GM19324 (cell line): ENCODE results near the gene RNF2.

ENCODE experiments used
- ATAC-seq: cut with Tn5 transposase; IDR thresholded peaks from one replicate; pipeline ENCODE4 v1.9.1; 2021; ENCODE audit warnings: mild to moderate bottlenecking, moderate library complexity; ENCODE audit not compliant: unreplicated experiment, low FRiP score

RNF2 gene

DNA sequence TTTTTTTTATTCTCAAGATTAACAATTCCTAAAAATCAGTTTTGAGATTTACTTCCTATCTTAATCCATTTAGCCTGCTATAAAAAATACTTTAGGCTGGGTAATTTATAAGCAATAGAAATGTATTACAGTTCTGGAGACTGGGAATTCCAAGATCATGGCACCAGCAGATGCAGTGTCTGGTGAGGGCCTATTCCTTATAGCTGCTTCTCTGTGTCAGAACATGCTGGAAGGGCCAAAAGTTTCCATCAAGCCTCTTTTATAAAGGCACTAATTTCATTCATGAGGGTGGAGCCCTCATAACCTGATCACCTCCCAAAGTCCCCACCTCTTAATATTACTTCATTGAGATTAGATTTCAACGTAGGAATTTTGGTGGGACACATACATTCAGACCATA lies 41.7 kb downstream of the RNF2 start:
- ATAC-seq, result no peak

DNA sequence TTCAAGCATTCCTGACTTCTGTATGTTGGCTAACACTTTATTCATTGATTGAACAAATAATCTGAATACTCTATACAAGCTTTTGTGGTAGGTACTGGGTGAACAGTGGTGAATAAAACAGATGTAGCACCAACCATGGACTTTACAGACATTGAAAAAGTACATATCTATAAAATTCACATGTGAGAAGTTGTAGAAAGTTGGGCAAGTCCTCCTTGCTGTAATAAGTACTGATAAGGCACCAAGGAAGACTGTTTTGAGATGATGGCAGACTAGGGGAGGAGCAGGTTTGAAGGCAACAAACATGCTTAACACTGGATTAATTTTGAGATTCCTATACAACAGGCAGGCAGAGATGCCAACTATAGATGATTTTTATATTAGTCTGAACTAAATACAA lies 42.4 kb downstream of the RNF2 start:
- ATAC-seq, result no peak

DNA sequence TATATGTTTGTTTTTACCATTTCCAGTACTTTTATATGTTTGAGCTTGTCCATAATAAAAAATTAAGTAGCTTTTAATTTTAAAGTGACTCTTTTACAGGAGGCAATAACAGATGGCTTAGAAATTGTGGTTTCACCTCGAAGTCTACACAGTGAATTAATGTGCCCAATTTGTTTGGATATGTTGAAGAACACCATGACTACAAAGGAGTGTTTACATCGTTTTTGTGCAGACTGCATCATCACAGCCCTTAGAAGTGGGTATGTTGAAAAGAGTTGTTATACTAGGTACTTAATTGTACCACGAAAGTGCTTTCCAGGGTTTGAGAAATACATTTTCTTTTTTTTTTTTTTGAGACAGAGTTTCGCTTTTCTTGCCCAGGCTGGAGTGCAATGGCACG lies 46.1 kb downstream of the RNF2 start:
- ATAC-seq, result no peak

DNA sequence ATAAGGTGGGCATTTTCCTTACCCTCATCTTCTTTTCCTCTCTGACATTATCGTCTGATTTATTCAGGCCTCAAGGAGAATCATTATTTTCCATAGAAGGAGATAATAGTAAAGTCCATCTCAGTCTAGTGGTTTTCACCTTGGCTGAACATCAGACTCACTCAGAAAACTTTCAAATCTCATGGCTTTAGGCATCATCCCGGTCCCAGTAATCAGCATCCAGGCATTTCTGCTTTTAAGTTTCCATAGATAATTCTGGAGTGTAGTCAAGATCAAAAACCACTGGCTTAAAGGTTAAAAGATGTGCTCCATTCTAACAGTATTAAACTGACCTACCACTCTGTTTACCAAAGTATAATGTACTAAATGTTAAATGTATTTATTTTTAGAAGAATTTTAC lies 49.4 kb downstream of the RNF2 start:
- ATAC-seq, result no peak

DNA sequence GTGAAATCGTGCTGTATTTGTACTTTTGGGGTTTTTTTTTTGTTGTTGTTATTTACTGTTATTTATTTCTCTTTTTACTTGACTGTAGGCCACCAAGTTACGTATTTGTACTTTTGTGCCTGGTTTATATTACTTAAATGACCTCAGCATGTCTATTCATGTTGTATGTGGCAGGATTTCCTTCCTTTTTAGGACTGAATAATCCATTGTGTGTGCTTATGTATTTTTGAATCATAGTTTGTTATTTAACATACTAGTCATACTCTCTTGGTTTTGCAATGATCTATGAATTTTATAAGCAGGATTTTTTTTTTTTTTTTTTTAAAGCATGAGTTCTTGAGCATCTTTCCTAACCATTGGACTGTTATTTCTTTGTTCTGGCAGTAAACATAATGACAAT lies 51.2 kb downstream of the RNF2 start:
- no peak for ATAC-seq

DNA sequence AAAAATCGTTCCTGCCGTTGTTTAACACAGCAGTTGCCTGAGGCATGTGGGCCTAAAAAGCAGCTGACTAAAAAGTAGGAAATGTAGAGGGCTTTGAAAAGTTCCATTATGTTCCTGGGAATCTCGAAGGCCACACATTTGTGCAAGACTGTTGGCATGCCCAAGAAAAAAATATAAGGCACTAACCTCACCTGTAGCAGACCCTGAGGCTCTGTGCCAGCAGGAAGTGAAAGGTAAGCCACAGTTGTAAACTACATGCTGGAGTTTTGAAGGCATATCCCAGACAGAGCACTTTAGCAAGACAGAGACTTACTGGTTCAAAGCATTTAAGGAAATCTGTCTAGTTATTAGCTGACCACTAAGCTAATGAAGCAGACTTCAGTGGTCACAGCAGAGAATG lies 58.7 kb downstream of the RNF2 start:
- no peak for ATAC-seq

DNA sequence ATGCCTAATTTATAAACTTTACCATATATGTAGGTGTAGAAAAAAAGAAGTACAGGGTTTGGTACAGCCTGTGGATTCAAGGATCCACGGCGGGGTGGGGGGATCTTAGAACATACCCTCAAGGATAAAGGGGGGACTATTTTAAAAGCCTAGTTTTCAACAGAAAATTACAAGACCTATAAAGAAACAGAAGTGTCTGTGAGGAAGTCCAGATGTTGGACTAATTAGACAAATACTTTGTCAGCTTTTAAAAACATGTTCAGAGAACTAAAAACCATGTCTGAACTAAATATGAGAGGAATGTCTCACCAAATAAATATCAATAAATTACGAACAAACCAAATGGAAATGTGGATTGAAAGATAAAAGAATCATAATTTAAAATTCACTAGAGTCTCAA lies 59.8 kb downstream of the RNF2 start:
- no peak for ATAC-seq

DNA sequence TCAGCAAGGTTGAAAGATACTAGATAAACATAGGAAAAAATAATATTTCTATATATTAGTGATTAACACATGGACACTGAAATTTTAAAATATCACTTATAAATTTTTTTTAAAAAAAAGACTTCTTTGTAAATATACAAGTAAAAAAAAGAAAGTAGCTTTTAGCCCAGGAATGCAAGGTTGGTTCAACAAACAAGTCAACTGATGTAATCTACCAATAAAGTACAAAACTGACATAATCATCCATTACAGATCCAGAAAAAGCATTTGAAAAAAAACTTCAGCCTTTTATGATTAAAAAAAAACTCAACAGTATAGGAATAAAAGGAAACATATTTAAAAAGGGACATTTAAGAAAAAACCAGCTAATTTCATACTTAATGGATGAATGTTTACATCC lies 63.0 kb downstream of the RNF2 start:
- ATAC-seq, result no peak

DNA sequence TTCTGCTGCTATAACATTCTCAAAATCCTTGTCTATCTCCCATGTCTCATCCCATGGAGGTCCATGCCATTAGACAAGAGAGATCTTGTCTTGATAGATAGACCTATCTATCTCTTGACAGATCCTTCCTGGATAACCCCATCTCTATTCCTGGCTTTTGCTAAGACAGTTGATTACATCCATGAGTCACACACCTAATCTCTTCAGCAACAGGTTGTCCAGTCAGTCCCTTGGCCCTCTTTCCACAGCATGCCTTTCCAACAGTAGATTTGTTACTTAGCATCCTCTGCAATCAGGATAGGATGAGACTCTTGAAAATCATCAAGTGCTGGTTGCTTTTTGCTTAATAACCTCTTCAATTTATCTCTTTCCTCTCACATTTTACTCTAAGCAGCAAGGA lies 64.8 kb downstream of the RNF2 start:
- ATAC-seq, result no peak

DNA sequence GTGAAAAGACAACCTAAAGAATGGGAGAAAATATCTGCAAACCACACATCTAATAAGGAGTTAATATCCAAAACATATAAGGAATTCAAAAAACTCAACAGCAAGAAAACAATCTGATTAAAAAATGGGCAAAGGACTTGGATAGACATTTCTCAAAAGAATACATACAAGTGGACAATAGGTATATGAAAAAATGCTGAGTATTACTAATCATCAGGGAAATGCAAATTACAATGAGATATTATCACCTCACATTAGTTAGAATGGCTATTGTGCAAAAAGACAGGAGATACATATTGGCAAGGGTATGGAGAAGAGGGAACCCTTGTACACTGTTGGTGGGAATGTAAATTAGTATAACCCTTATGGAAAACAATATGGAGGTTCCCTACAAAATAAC lies 66.5 kb downstream of the RNF2 start:
- no peak for ATAC-seq

DNA sequence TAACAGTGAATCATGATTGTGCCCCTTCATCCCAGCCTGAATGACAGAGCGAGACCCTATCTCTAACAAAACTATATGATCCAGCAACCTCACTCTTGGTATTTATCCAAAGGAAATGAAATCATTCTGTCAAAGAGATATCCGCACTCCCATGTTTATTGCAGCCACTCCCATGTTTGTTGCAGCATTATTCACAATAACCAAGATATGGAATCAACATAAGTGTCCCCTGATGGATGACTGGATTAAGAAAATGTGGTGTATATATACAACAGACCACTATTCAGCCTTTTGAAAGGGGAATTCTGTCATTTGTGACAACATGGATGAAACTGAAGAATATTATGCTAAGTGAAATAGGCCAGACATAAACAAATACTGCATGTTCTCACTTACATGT lies 67.0 kb downstream of the RNF2 start:
- no peak for ATAC-seq

DNA sequence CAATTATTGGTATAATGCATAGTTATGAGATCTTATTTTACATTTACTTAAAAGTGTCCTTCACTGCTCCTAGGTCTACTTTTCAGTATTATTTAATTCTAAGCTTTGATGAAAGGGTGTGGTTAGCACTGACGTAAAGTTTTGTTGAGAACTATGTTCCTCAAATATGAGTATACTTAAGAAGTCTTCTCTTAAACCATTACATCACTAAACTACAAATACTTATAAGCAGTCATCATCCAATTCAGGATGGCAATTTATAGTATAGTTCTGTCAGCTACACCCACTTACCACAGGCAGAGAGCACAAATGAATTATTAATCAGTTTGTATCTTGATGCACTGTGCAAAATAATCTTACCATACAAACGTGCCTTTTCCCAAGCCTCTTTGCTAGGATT lies 84.3 kb downstream of the RNF2 start:
- ATAC-seq, result no peak

DNA sequence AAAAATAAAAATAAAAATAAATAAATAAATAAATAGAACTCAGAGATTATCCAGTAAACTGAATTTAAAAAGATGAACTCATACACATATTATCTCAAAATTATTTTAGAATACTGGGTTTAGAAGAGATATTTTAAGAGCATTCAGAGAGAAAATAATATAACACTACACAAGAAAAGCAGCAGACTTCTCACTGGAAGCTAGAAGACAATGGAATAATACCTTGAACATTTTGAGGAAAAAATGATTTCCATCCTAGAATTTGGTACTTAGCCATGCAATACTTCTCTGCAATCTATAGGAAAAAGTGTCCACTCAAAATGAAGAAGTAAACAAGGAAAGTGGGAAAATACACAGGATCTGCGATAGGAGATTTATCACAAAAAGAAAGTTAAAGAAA lies 87.2 kb downstream of the RNF2 start:
- no peak for ATAC-seq

DNA sequence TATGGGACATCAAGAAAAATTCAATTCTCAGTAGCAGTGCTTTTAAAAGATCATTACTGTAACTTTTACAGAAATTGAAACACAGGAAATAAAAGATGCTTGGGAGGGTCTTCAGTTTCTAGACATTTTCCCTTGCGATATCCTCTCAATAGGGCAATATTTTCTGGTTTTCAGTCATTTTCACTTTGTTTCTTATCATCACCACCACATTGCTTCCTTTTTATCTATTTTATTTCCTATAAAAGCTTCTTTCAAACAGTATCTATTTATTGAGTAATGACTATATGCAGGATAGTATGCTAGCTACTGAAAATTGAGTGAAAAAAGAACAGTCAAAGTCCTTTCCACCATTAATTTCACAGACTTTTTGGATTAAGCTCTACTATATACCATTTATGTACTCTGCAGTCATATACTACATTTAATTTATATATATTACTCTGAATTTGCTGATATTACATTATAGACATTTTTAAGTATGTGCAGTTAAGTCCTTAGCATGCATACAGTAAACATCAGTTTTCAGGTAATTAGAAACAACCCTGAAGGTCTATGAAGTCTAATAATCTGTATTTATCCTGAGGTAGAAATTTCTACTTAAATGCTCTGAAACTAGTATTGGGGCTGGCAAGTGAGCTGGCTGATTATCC lies 92.7 kb downstream of the RNF2 start:
- no peak for ATAC-seq

DNA sequence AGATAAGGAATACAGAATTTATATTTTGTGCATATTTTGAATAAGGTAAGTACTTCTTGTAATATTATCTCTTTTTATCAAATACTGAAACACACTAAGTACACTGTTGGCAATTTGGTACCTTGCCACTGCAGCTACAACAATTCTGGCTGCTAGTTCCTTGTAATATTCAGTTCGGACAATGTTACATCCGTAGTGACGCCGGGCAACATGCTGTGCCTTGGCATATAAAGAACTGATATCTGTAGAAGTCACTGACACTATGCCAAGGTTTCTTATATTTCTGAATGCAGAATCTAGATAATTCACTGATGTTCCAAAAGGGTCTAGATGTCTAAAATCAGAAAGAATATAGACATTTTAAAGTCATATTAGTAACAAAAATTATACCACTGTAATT lies 93.9 kb downstream of the RNF2 start:
- ATAC-seq, result no peak

DNA sequence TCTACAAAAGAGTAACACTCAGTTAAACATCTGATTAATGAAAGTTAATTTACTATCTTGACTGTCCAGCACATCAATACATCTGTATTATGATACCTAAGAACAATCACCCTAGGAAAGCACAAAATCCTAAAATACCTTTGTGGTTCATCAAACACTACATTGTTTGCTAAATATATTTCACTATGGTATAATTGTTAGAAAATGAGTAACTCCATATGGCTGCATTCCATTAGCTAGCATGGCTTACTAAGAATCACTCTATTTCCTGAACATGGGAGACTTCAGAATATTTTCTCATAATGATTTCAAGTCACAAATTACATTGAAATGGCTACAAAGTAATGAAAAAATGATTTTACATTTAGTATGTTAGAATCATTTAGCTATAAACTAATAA lies 98.9 kb downstream of the RNF2 start:
- no peak for ATAC-seq

DNA sequence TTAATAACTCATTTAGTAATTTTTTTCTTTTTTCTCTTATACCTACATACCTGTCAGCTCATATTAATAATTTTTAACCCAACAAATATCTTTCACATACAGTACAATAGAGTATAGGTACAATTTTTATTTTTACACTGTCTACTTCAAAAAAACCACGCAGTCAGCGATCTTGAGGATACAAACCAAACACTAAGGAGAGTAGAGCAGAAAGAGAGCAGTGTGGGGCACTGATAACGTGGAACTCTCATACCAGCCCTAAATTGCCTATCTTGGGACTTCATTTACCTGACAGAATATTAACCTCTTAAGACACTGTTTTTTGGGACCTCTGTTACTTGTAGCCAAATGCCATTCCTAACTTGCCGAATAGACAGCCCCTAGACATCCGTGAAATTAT lies 105.9 kb downstream of the RNF2 start:
- ATAC-seq, result no peak
